ENCODE data around the gene VAMP8.

The VAMP8 gene

GRCh38 chr2:85577386-85578242 is at the start of gene VAMP8:
TSS of gene VAMP8 (plus strand) at chr2:85577586. CDS start at chr2:85577647, 61 bp downstream.
- peaks cover 25% of the 10 kb centered on the region for H3K4me1 ChIP-seq (ENCODE audit: control insufficient read depth, low read depth, low read length)
- H3K4me3 ChIP-seq (ENCODE audit: low read length) = peak within 1 kb of the TSS; percentile 62
- no peak within 1 kb of the TSS for H3K27ac ChIP-seq (ENCODE audit: low read length)

GRCh38 chr2:85527787-85528186 is 49.6 kb upstream of the VAMP8 start:
- no peaks in the 10 kb centered on the region for H3K36me3 ChIP-seq (ENCODE audit: control insufficient read depth, low read depth, low read length)
- H3K4me3 ChIP-seq (ENCODE audit: low read length) = no peak overlapping the region
- no peaks in the 10 kb centered on the region for H3K27me3 ChIP-seq (ENCODE audit: control insufficient read depth, insufficient read depth, low read length)
- no peak overlapping the region for H3K27ac ChIP-seq (ENCODE audit: low read length)
- no peaks in the 10 kb centered on the region for H3K9me3 ChIP-seq (ENCODE audit: control insufficient read depth, low read depth, low read length)
- H3K9ac ChIP-seq (ENCODE audit: low read length) = no peak overlapping the region
- H3K4me1 ChIP-seq (ENCODE audit: control insufficient read depth, low read depth, low read length) = peaks cover 3% of the 10 kb centered on the region

More at GRCh38 chr2:85577386-85578242, at the start of gene VAMP8:
- no peaks in the 10 kb centered on the region for H3K9me3 ChIP-seq (ENCODE audit: control insufficient read depth, low read depth, low read length)
- no peaks in the 10 kb centered on the region for H3K36me3 ChIP-seq (ENCODE audit: control insufficient read depth, low read depth, low read length)
- peak within 1 kb of the TSS; percentile 26 for H3K9ac ChIP-seq (ENCODE audit: low read length)
- peaks cover 23% of the 10 kb centered on the region for H3K27me3 ChIP-seq (ENCODE audit: control insufficient read depth, insufficient read depth, low read length)

GRCh38 chr2:85528355-85528754 is 49.0 kb upstream of the VAMP8 start:
- no peaks in the 10 kb centered on the region for H3K36me3 ChIP-seq (ENCODE audit: control insufficient read depth, low read depth, low read length)
- H3K27me3 ChIP-seq (ENCODE audit: control insufficient read depth, insufficient read depth, low read length) = no peaks in the 10 kb centered on the region
- H3K4me3 ChIP-seq (ENCODE audit: low read length) = no peak overlapping the region
- peaks cover 3% of the 10 kb centered on the region for H3K4me1 ChIP-seq (ENCODE audit: control insufficient read depth, low read depth, low read length)
- no peaks in the 10 kb centered on the region for H3K9me3 ChIP-seq (ENCODE audit: control insufficient read depth, low read depth, low read length)
- no peak overlapping the region for H3K9ac ChIP-seq (ENCODE audit: low read length)
- H3K27ac ChIP-seq (ENCODE audit: low read length) = no peak overlapping the region

GRCh38 chr2:85529809-85530208 is 47.6 kb upstream of the VAMP8 start:
- Histone ChIP-seq H3K9me3 (ENCODE audit: control insufficient read depth, low read depth, low read length) (no peaks in the 10 kb centered on the region), H3K4me1 (ENCODE audit: control insufficient read depth, low read depth, low read length) (peaks cover 3% of the 10 kb centered on the region), H3K27ac (ENCODE audit: low read length) (no peak overlapping the region), H3K36me3 (ENCODE audit: control insufficient read depth, low read depth, low read length) (no peaks in the 10 kb centered on the region), H3K27me3 (ENCODE audit: control insufficient read depth, insufficient read depth, low read length) (no peaks in the 10 kb centered on the region), H3K4me3 (ENCODE audit: low read length) (no peak overlapping the region), H3K9ac (ENCODE audit: low read length) (no peak overlapping the region)

GRCh38 chr2:85531589-85531988 is 45.8 kb upstream of the VAMP8 start:
- Histone ChIP-seq H3K4me1 (ENCODE audit: control insufficient read depth, low read depth, low read length) (no peaks in the 10 kb centered on the region), H3K27ac (ENCODE audit: low read length) (no peak overlapping the region)

GRCh38 chr2:85534099-85534498 is 43.3 kb upstream of the VAMP8 start:
- Histone ChIP-seq H3K27ac (ENCODE audit: low read length) (no peak overlapping the region), H3K9ac (ENCODE audit: low read length) (no peak overlapping the region), H3K27me3 (ENCODE audit: control insufficient read depth, insufficient read depth, low read length) (no peaks in the 10 kb centered on the region), H3K4me1 (ENCODE audit: control insufficient read depth, low read depth, low read length) (peaks cover 10% of the 10 kb centered on the region), H3K4me3 (ENCODE audit: low read length) (no peak overlapping the region), H3K9me3 (ENCODE audit: control insufficient read depth, low read depth, low read length) (no peaks in the 10 kb centered on the region), H3K36me3 (ENCODE audit: control insufficient read depth, low read depth, low read length) (no peaks in the 10 kb centered on the region)

More at GRCh38 chr2:85531589-85531988, 45.8 kb upstream of the VAMP8 start:
- Histone ChIP-seq H3K27me3 (ENCODE audit: control insufficient read depth, insufficient read depth, low read length) (no peaks in the 10 kb centered on the region), H3K4me3 (ENCODE audit: low read length) (no peak overlapping the region), H3K9ac (ENCODE audit: low read length) (no peak overlapping the region), H3K9me3 (ENCODE audit: control insufficient read depth, low read depth, low read length) (no peaks in the 10 kb centered on the region), H3K36me3 (ENCODE audit: control insufficient read depth, low read depth, low read length) (no peaks in the 10 kb centered on the region)

GRCh38 chr2:85534881-85535280 is 42.5 kb upstream of the VAMP8 start:
- Histone ChIP-seq H3K9ac (ENCODE audit: low read length) (no peak overlapping the region), H3K9me3 (ENCODE audit: control insufficient read depth, low read depth, low read length) (no peaks in the 10 kb centered on the region), H3K4me1 (ENCODE audit: control insufficient read depth, low read depth, low read length) (peaks cover 10% of the 10 kb centered on the region), H3K36me3 (ENCODE audit: control insufficient read depth, low read depth, low read length) (no peaks in the 10 kb centered on the region), H3K4me3 (ENCODE audit: low read length) (no peak overlapping the region), H3K27ac (ENCODE audit: low read length) (no peak overlapping the region), H3K27me3 (ENCODE audit: control insufficient read depth, insufficient read depth, low read length) (no peaks in the 10 kb centered on the region)

- no peak overlapping the region for H3K9ac ChIP-seq (ENCODE audit: low read length)
- no peaks in the 10 kb centered on the region for H3K9me3 ChIP-seq (ENCODE audit: control insufficient read depth, low read depth, low read length)
- H3K27me3 ChIP-seq (ENCODE audit: control insufficient read depth, insufficient read depth, low read length) = no peaks in the 10 kb centered on the region
- peaks cover 11% of the 10 kb centered on the region for H3K4me1 ChIP-seq (ENCODE audit: control insufficient read depth, low read depth, low read length)
- H3K36me3 ChIP-seq (ENCODE audit: control insufficient read depth, low read depth, low read length) = peaks cover 14% of the 10 kb centered on the region
- no peak overlapping the region for H3K27ac ChIP-seq (ENCODE audit: low read length)
- H3K4me3 ChIP-seq (ENCODE audit: low read length) = no peak overlapping the region
These were observed 40.9 kb upstream of the VAMP8 start for GRCh38 chr2:85536479-85536878.

- H3K36me3 ChIP-seq (ENCODE audit: control insufficient read depth, low read depth, low read length) = peaks cover 28% of the 10 kb centered on the region
- H3K27ac ChIP-seq (ENCODE audit: low read length) = peak overlapping the region; percentile 97
- peaks cover 16% of the 10 kb centered on the region for H3K4me1 ChIP-seq (ENCODE audit: control insufficient read depth, low read depth, low read length)
- peak overlapping the region; percentile 100 for H3K9ac ChIP-seq (ENCODE audit: low read length)
- H3K9me3 ChIP-seq (ENCODE audit: control insufficient read depth, low read depth, low read length) = no peaks in the 10 kb centered on the region
- no peaks in the 10 kb centered on the region for H3K27me3 ChIP-seq (ENCODE audit: control insufficient read depth, insufficient read depth, low read length)
- H3K4me3 ChIP-seq (ENCODE audit: low read length) = peak overlapping the region; percentile 89
These were observed 39.5 kb upstream of the VAMP8 start for GRCh38 chr2:85537600-85538506.

GRCh38 chr2:85538507-85539360 is 38.7 kb upstream of the VAMP8 start, which contains the start of gene MAT2A:
TSS of gene MAT2A (plus strand) at chr2:85539168. CDS start at chr2:85539288, 120 bp downstream.
- H3K9ac ChIP-seq (ENCODE audit: low read length) = peak within 1 kb of the TSS; percentile 100
- H3K27me3 ChIP-seq (ENCODE audit: control insufficient read depth, insufficient read depth, low read length) = no peaks in the 10 kb centered on the region
- H3K4me3 ChIP-seq (ENCODE audit: low read length) = peak within 1 kb of the TSS; percentile 89
- H3K27ac ChIP-seq (ENCODE audit: low read length) = peak within 1 kb of the TSS; percentile 97
- H3K4me1 ChIP-seq (ENCODE audit: control insufficient read depth, low read depth, low read length) = peaks cover 16% of the 10 kb centered on the region
- H3K9me3 ChIP-seq (ENCODE audit: control insufficient read depth, low read depth, low read length) = no peaks in the 10 kb centered on the region
- peaks cover 37% of the 10 kb centered on the region for H3K36me3 ChIP-seq (ENCODE audit: control insufficient read depth, low read depth, low read length)

Measured in iPS-18a (cell line).